HG02943 (cell line): ENCODE data around the gene NTN5.
"Not testable (repeated sequence)": the region's sequence is repeated elsewhere in the genome, so short reads cannot be mapped to it uniquely, and the experiment has no call there.

Experiments used
- ATAC-seq: cut with Tn5 transposase; IDR thresholded peaks from one replicate; pipeline ENCODE4 v1.9.1; 2021; ENCODE audit warnings: mild to moderate bottlenecking, low read depth, moderate library complexity; ENCODE audit not compliant: unreplicated experiment

The NTN5 gene

GRCh38 chr19:48670699-48671445 is 1.9 kb downstream of the NTN5 start:
- no peak for ATAC-seq

- no peak for ATAC-seq
Measured at GRCh38 chr19:48669903-48670668, 2.7 kb downstream of the NTN5 start.

GRCh38 chr19:48668761-48669160 is 4.1 kb downstream of the NTN5 start:
- ATAC-seq: no peak

GRCh38 chr19:48668332-48668731 is 4.5 kb downstream of the NTN5 start:
- ATAC-seq: no peak

GRCh38 chr19:48665786-48666185 is 7.0 kb downstream of the NTN5 start:
- ATAC-seq: no peak

GRCh38 chr19:48664476-48664875 is 8.3 kb downstream of the NTN5 start:
- no peak for ATAC-seq

GRCh38 chr19:48663667-48664066 is 9.2 kb downstream of the NTN5 start:
- ATAC-seq: no peak

- no peak for ATAC-seq
Measured at GRCh38 chr19:48661711-48662090, 11.1 kb downstream of the NTN5 start.

- ATAC-seq: no peak
Measured at GRCh38 chr19:48660852-48661710, 11.7 kb downstream of the NTN5 start.

GRCh38 chr19:48659768-48660167 is 13.0 kb downstream of the NTN5 start:
- no peak for ATAC-seq

- no peak for ATAC-seq
Measured at GRCh38 chr19:48658483-48658882, 14.3 kb downstream of the NTN5 start.

- ATAC-seq: not testable (repeated sequence)
Measured at GRCh38 chr19:48657828-48658227, 15.0 kb downstream of the NTN5 start.

GRCh38 chr19:48656840-48657474 is 15.9 kb downstream of the NTN5 start:
- ATAC-seq: no peak

- no peak for ATAC-seq
Measured at GRCh38 chr19:48654299-48655059, 18.3 kb downstream of the NTN5 start.

GRCh38 chr19:48651683-48652048 is 21.2 kb downstream of the NTN5 start:
- ATAC-seq: no peak

GRCh38 chr19:48650974-48651682 is 21.7 kb downstream of the NTN5 start:
- ATAC-seq: no peak

GRCh38 chr19:48648134-48648533 is 24.7 kb downstream of the NTN5 start:
- no peak for ATAC-seq

GRCh38 chr19:48646722-48647216 is 26.0 kb downstream of the NTN5 start:
- ATAC-seq: no peak
